ENCODE results near the gene LMF2.

DNA sequence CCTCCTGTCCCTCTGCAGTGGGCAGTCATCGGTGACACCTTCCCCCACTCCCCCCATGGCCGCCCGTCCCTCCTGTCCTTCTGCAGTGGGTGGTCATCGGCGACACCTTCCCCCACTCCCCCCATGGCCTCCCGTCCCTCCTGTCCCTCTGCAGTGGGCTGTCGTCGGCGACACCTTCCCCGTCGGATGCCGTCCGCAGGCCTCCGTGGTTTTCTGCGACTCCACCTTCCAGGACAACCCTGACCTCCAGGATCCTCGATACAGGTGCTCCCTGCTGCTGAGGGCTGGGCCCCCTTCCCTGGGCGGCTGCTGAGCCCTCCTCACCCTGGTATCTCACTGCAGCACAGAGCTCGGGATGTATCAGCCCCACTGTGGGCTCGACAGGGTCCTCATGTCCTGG lies 18.6 kb downstream of the LMF2 start:
- TF ChIP-seq, protein P1, sequence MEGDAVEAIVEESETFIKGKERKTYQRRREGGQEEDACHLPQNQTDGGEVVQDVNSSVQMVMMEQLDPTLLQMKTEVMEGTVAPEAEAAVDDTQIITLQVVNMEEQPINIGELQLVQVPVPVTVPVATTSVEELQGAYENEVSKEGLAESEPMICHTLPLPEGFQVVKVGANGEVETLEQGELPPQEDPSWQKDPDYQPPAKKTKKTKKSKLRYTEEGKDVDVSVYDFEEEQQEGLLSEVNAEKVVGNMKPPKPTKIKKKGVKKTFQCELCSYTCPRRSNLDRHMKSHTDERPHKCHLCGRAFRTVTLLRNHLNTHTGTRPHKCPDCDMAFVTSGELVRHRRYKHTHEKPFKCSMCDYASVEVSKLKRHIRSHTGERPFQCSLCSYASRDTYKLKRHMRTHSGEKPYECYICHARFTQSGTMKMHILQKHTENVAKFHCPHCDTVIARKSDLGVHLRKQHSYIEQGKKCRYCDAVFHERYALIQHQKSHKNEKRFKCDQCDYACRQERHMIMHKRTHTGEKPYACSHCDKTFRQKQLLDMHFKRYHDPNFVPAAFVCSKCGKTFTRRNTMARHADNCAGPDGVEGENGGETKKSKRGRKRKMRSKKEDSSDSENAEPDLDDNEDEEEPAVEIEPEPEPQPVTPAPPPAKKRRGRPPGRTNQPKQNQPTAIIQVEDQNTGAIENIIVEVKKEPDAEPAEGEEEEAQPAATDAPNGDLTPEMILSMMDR (IDR thresholded peaks at IDR 0.05; ENCODE audit: low read length) = no peak
- no peak for TF ChIP-seq EZH2 (optimal IDR thresholded peaks at IDR 0.05; ENCODE audit: low read depth, low read length)

All from MM.1S (cell line).